SK-N-SH (cell line): ENCODE data around the gene FSD1.
"Not testable (repeated sequence)": the region's sequence is repeated elsewhere in the genome, so short reads cannot be mapped to it uniquely, and the experiment has no call there.

Experiments
- CHD2 ChIP-seq: fragments of 150-350 bp; IDR thresholded peaks from 2 replicates; pipeline ENCODE4 v1.6.1; 2018; ENCODE audit warnings: low read length; ENCODE audit not compliant: partially characterized antibody
- EP300 ChIP-seq, 2 experiments: IDR thresholded peaks; 2 replicates each; pipeline versions ENCODE4 v1.4.0 to v1.6.1; 2012; ENCODE audit warnings: borderline replicate concordance in 1 of 2, low read depth in 1 of 2, low read length in 1 of 2
- EZH2phosphoT487 ChIP-seq: fragments of 200-600 bp; sonication (generic); IDR thresholded peaks from 2 replicates; pipeline ENCODE4 v1.6.1; 2017; ENCODE audit warnings: low read depth, mixed run types, mild to moderate bottlenecking, antibody characterized with exemption, moderate library complexity, borderline replicate concordance
- FOXM1 ChIP-seq: IDR thresholded peaks from 2 replicates; pipeline ENCODE4 v1.4.0; 2012; ENCODE audit warnings: low read depth, mild to moderate bottlenecking
- GABPA ChIP-seq: IDR thresholded peaks from 2 replicates; pipeline ENCODE4 v1.4.0; 2012; ENCODE audit warnings: low read depth, mild to moderate bottlenecking
- POLR2AphosphoS5 ChIP-seq: IDR thresholded peaks from 2 replicates; pipeline ENCODE4 v1.6.1; 2012; ENCODE audit warnings: low read depth, low read length
- TAF1 ChIP-seq: IDR thresholded peaks from 2 replicates; pipeline ENCODE4 v1.6.1; 2012; ENCODE audit warnings: low read depth, mild to moderate bottlenecking, low read length, moderate library complexity, borderline replicate concordance
- YY1 ChIP-seq: IDR thresholded peaks from 2 replicates; pipeline ENCODE4 v1.4.0; 2012; ENCODE audit warnings: low read depth, mild to moderate bottlenecking
- TF ChIP-seq, protein P1 (sequence below): fragments of 200-600 bp; sonication (generic); IDR thresholded peaks from 2 replicates; pipeline ENCODE4 v1.6.1; 2017; ENCODE audit warnings: antibody characterized with exemption, mild to moderate bottlenecking, moderate library complexity
- TF ChIP-seq, protein P2 (sequence below): fragments of 150-350 bp; IDR thresholded peaks from 2 replicates; pipeline ENCODE4 v1.6.1; 2017; ENCODE audit warnings: antibody characterized with exemption, low read length, low read depth, borderline replicate concordance
- TF ChIP-seq, protein P3 (sequence below): IDR thresholded peaks from 2 replicates; pipeline ENCODE4 v1.4.0; 2012; ENCODE audit warnings: low read depth, borderline replicate concordance
- TF ChIP-seq, protein P4 (sequence below): IDR thresholded peaks from 2 replicates; pipeline ENCODE4 v1.6.1; 2012; ENCODE audit warnings: mild to moderate bottlenecking, low read depth, low read length, moderate library complexity

DNA sequence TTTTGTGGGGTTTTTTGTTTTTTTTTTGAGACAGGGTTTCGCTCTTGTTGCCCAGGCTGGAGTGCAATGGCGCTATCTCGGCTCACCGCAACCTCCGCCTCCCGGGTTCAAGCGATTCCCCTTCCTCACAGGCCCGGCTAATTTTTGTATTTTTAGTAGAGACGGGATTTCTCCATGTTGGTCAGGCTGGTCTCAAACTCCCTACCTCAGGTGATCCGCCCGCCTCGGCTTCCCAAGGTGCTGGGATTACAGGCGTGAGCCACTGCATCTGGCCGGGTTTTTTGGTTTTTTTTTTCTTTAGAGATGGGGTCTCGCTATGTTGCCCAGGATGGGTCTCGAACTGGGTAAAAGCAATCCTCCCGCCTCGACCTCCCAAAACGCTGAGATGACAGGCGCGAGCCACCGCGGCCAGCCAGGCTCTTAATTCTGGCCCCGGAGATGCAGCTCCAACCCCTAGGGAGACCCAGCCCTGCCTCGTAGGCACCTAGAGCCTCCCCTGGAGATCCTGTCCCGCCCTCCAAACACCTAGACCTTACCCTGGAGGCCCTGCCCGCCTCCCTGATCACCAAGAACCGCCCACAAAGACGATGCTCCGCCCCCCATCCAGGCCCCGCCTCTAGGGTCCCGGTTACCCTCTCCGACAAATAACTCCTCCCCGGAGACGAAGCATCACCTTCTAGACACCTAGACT, 24.7 kb downstream of the FSD1 start:
- TF ChIP-seq, protein P1, sequence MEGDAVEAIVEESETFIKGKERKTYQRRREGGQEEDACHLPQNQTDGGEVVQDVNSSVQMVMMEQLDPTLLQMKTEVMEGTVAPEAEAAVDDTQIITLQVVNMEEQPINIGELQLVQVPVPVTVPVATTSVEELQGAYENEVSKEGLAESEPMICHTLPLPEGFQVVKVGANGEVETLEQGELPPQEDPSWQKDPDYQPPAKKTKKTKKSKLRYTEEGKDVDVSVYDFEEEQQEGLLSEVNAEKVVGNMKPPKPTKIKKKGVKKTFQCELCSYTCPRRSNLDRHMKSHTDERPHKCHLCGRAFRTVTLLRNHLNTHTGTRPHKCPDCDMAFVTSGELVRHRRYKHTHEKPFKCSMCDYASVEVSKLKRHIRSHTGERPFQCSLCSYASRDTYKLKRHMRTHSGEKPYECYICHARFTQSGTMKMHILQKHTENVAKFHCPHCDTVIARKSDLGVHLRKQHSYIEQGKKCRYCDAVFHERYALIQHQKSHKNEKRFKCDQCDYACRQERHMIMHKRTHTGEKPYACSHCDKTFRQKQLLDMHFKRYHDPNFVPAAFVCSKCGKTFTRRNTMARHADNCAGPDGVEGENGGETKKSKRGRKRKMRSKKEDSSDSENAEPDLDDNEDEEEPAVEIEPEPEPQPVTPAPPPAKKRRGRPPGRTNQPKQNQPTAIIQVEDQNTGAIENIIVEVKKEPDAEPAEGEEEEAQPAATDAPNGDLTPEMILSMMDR = not testable (repeated sequence)
- TF ChIP-seq EZH2phosphoT487; EP300 (IDR thresholded peaks at IDR 0.05; ENCODE audit: borderline replicate concordance in 1 of 2, low read depth in 1 of 2, low read length in 1 of 2); TAF1; YY1; FOXM1; GABPA; CHD2; POLR2AphosphoS5: not testable (repeated sequence)
- TF ChIP-seq, protein P2, sequence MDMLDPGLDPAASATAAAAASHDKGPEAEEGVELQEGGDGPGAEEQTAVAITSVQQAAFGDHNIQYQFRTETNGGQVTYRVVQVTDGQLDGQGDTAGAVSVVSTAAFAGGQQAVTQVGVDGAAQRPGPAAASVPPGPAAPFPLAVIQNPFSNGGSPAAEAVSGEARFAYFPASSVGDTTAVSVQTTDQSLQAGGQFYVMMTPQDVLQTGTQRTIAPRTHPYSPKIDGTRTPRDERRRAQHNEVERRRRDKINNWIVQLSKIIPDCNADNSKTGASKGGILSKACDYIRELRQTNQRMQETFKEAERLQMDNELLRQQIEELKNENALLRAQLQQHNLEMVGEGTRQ = not testable (repeated sequence)
- TF ChIP-seq, protein P3, sequence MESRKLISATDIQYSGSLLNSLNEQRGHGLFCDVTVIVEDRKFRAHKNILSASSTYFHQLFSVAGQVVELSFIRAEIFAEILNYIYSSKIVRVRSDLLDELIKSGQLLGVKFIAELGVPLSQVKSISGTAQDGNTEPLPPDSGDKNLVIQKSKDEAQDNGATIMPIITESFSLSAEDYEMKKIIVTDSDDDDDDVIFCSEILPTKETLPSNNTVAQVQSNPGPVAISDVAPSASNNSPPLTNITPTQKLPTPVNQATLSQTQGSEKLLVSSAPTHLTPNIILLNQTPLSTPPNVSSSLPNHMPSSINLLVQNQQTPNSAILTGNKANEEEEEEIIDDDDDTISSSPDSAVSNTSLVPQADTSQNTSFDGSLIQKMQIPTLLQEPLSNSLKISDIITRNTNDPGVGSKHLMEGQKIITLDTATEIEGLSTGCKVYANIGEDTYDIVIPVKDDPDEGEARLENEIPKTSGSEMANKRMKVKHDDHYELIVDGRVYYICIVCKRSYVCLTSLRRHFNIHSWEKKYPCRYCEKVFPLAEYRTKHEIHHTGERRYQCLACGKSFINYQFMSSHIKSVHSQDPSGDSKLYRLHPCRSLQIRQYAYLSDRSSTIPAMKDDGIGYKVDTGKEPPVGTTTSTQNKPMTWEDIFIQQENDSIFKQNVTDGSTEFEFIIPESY = not testable (repeated sequence)
- TF ChIP-seq, protein P4, sequence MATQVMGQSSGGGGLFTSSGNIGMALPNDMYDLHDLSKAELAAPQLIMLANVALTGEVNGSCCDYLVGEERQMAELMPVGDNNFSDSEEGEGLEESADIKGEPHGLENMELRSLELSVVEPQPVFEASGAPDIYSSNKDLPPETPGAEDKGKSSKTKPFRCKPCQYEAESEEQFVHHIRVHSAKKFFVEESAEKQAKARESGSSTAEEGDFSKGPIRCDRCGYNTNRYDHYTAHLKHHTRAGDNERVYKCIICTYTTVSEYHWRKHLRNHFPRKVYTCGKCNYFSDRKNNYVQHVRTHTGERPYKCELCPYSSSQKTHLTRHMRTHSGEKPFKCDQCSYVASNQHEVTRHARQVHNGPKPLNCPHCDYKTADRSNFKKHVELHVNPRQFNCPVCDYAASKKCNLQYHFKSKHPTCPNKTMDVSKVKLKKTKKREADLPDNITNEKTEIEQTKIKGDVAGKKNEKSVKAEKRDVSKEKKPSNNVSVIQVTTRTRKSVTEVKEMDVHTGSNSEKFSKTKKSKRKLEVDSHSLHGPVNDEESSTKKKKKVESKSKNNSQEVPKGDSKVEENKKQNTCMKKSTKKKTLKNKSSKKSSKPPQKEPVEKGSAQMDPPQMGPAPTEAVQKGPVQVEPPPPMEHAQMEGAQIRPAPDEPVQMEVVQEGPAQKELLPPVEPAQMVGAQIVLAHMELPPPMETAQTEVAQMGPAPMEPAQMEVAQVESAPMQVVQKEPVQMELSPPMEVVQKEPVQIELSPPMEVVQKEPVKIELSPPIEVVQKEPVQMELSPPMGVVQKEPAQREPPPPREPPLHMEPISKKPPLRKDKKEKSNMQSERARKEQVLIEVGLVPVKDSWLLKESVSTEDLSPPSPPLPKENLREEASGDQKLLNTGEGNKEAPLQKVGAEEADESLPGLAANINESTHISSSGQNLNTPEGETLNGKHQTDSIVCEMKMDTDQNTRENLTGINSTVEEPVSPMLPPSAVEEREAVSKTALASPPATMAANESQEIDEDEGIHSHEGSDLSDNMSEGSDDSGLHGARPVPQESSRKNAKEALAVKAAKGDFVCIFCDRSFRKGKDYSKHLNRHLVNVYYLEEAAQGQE = not testable (repeated sequence)
